HEK293 (cell line): ENCODE measurements around the gene COQ8A.

Experiments
- AEBP2 ChIP-seq: fragments of 450-650 bp; formaldehyde crosslinking; IDR thresholded peaks from 2 replicates; pipeline ENCODE4 v1.5.1; 2016; ENCODE audit warnings: missing biosample characterization, missing genetic modification characterization, borderline replicate concordance
- FEZF1 ChIP-seq: fragments of 450-650 bp; formaldehyde crosslinking; IDR thresholded peaks from 2 replicates; pipeline ENCODE4 v1.5.1; 2016; ENCODE audit warnings: missing biosample characterization, missing genetic modification characterization
- GFI1B ChIP-seq: fragments of 450-650 bp; formaldehyde crosslinking; IDR thresholded peaks from 2 replicates; pipeline ENCODE4 v1.5.1; 2016; ENCODE audit warnings: missing biosample characterization, missing genetic modification characterization
- GLIS1 ChIP-seq: fragments of 450-650 bp; formaldehyde crosslinking; IDR thresholded peaks from 2 replicates; pipeline ENCODE4 v1.5.1; 2016; ENCODE audit warnings: missing biosample characterization, missing genetic modification characterization
- GLIS2 ChIP-seq: fragments of 450-650 bp; formaldehyde crosslinking; IDR thresholded peaks from 2 replicates; pipeline ENCODE4 v1.5.1; 2016; ENCODE audit warnings: missing biosample characterization, missing genetic modification characterization
- HOXD13 ChIP-seq: sonication (generic); formaldehyde crosslinking; IDR thresholded peaks from 2 replicates; pipeline ENCODE4 v1.8.0; 2022; ENCODE audit warnings: missing genetic modification reagents, borderline replicate concordance
- OSR2 ChIP-seq: fragments of 450-650 bp; formaldehyde crosslinking; IDR thresholded peaks from 2 replicates; pipeline ENCODE4 v1.5.1; 2016; ENCODE audit warnings: missing biosample characterization, missing genetic modification characterization
- PRDM1 ChIP-seq: fragments of 450-650 bp; formaldehyde crosslinking; IDR thresholded peaks from 2 replicates; pipeline ENCODE4; 2016; ENCODE audit warnings: missing biosample characterization, missing genetic modification characterization
- PRDM10 ChIP-seq: fragments of 450-650 bp; formaldehyde crosslinking; IDR thresholded peaks from 2 replicates; pipeline ENCODE4 v1.5.1; 2016; ENCODE audit warnings: missing biosample characterization, missing genetic modification characterization
- SP7 ChIP-seq: fragments of 450-650 bp; formaldehyde crosslinking; IDR thresholded peaks from 2 replicates; pipeline ENCODE4 v1.5.1; 2016; ENCODE audit warnings: missing biosample characterization, missing genetic modification characterization
- WT1 ChIP-seq: fragments of 450-650 bp; formaldehyde crosslinking; IDR thresholded peaks from 2 replicates; pipeline ENCODE4 v1.5.1; 2016; ENCODE audit warnings: missing biosample characterization, missing genetic modification characterization
- ZBTB7A ChIP-seq: fragments of 450-650 bp; formaldehyde crosslinking; IDR thresholded peaks from 2 replicates; pipeline ENCODE4 v1.5.1; 2016; ENCODE audit warnings: low read depth, missing biosample characterization, missing genetic modification characterization
- ZFHX2 ChIP-seq: fragments of 450-650 bp; formaldehyde crosslinking; conservative IDR thresholded peaks from 2 replicates; pipeline ENCODE4 v1.5.1; 2016; ENCODE audit warnings: missing biosample characterization, missing genetic modification characterization
- ZFP69B ChIP-seq: fragments of 450-650 bp; formaldehyde crosslinking; IDR thresholded peaks from 2 replicates; pipeline ENCODE4 v1.5.1; 2016; ENCODE audit warnings: missing biosample characterization, missing genetic modification characterization
- ZNF157 ChIP-seq: fragments of 450-650 bp; formaldehyde crosslinking; IDR thresholded peaks from 2 replicates; pipeline ENCODE4 v1.5.1; 2016; ENCODE audit warnings: missing biosample characterization, missing genetic modification characterization
- ZNF169 ChIP-seq: fragments of 450-650 bp; formaldehyde crosslinking; IDR thresholded peaks from 2 replicates; pipeline ENCODE4 v1.5.1; 2016; ENCODE audit warnings: missing biosample characterization, missing genetic modification characterization
- ZNF174 ChIP-seq: fragments of 450-650 bp; formaldehyde crosslinking; IDR thresholded peaks from 2 replicates; pipeline ENCODE4 v1.5.0; 2017; ENCODE audit warnings: missing biosample characterization, mild to moderate bottlenecking, missing genetic modification characterization
- ZNF184 ChIP-seq: fragments of 450-650 bp; IDR thresholded peaks from 2 replicates; pipeline ENCODE4 v1.5.1; 2018; ENCODE audit warnings: missing biosample characterization, mild to moderate bottlenecking, missing genetic modification characterization
- ZNF23 ChIP-seq: fragments of 450-650 bp; formaldehyde crosslinking; IDR thresholded peaks from 2 replicates; pipeline ENCODE4 v1.5.1; 2016; ENCODE audit warnings: missing biosample characterization, missing genetic modification characterization, borderline replicate concordance
- ZNF280D ChIP-seq: fragments of 450-650 bp; formaldehyde crosslinking; IDR thresholded peaks from 2 replicates; pipeline ENCODE4 v1.5.1; 2016; ENCODE audit warnings: missing biosample characterization, missing genetic modification characterization
- ZNF292 ChIP-seq: fragments of 450-650 bp; formaldehyde crosslinking; IDR thresholded peaks from 2 replicates; pipeline ENCODE4 v1.5.1; 2016; ENCODE audit warnings: low read depth, missing biosample characterization, missing genetic modification characterization, borderline replicate concordance
- ZNF324 ChIP-seq: fragments of 450-650 bp; formaldehyde crosslinking; IDR thresholded peaks from 2 replicates; pipeline ENCODE4 v1.5.1; 2016; ENCODE audit warnings: missing biosample characterization, missing genetic modification characterization
- ZNF404 ChIP-seq: fragments of 450-650 bp; formaldehyde crosslinking; IDR thresholded peaks from 2 replicates; pipeline ENCODE4 v1.5.1; 2017; ENCODE audit warnings: missing biosample characterization, missing genetic modification characterization
- ZNF423 ChIP-seq: fragments of 450-650 bp; formaldehyde crosslinking; IDR thresholded peaks from 2 replicates; pipeline ENCODE4 v1.5.1; 2016; ENCODE audit warnings: missing biosample characterization, missing genetic modification characterization
- ZNF433 ChIP-seq: fragments of 450-650 bp; formaldehyde crosslinking; IDR thresholded peaks from 2 replicates; pipeline ENCODE4 v1.5.1; 2016; ENCODE audit warnings: missing biosample characterization, missing genetic modification characterization, low read depth
- ZNF473 ChIP-seq: fragments of 450-650 bp; formaldehyde crosslinking; IDR thresholded peaks from 2 replicates; pipeline ENCODE4 v1.5.1; 2017; ENCODE audit warnings: missing biosample characterization, missing genetic modification characterization
- ZNF555 ChIP-seq: fragments of 450-650 bp; formaldehyde crosslinking; conservative IDR thresholded peaks from 2 replicates; pipeline ENCODE4 v1.5.1; 2017; ENCODE audit warnings: missing biosample characterization, mild to moderate bottlenecking, missing genetic modification characterization, inconsistent platforms
- ZNF658 ChIP-seq: fragments of 450-650 bp; formaldehyde crosslinking; IDR thresholded peaks from 2 replicates; pipeline ENCODE4; 2016; ENCODE audit warnings: missing biosample characterization, missing genetic modification characterization
- ZNF677 ChIP-seq: fragments of 450-650 bp; IDR thresholded peaks from 2 replicates; pipeline ENCODE4 v1.5.0; 2018; ENCODE audit warnings: missing biosample characterization, mild to moderate bottlenecking, missing genetic modification characterization, moderate library complexity
- ZNF76 ChIP-seq: fragments of 450-650 bp; formaldehyde crosslinking; IDR thresholded peaks from 2 replicates; pipeline ENCODE4; 2016; ENCODE audit warnings: low read depth, missing biosample characterization, missing genetic modification characterization, borderline replicate concordance
- ZNF843 ChIP-seq: fragments of 450-650 bp; formaldehyde crosslinking; IDR thresholded peaks from 2 replicates; pipeline ENCODE4 v1.5.1; 2016; ENCODE audit warnings: missing biosample characterization, missing genetic modification characterization
- TF ChIP-seq, protein P1 (sequence below): fragments of 450-650 bp; formaldehyde crosslinking; IDR thresholded peaks from 2 replicates; pipeline ENCODE4 v1.5.1; 2016; ENCODE audit warnings: missing biosample characterization, missing genetic modification characterization

Gene COQ8A

GRCh38 chr1:226940029-226940805, at the start of gene COQ8A (continued):
- peak; percentile 77; the same call in 1 of the 2 replicates for TF ChIP-seq ZBTB7A (tag by site-specific recombination)
- no peak for TF ChIP-seq ZNF169 (tag by site-specific recombination)
- peak; percentile 49; the same call in 1 of the 2 replicates for TF ChIP-seq PRDM10 (tag by site-specific recombination)
- TF ChIP-seq GLIS1 (tag by site-specific recombination): peak; percentile 97
- no peak for TF ChIP-seq ZNF174
- no peak for TF ChIP-seq ZNF843 (tag by site-specific recombination)
- TF ChIP-seq PRDM1 (tag by site-specific recombination): no peak
- 0 out of 2 replicates have a peak, but pooled peaks have one; percentile 10 for TF ChIP-seq ZNF184 (tag by site-specific recombination)
- TF ChIP-seq, protein P1, sequence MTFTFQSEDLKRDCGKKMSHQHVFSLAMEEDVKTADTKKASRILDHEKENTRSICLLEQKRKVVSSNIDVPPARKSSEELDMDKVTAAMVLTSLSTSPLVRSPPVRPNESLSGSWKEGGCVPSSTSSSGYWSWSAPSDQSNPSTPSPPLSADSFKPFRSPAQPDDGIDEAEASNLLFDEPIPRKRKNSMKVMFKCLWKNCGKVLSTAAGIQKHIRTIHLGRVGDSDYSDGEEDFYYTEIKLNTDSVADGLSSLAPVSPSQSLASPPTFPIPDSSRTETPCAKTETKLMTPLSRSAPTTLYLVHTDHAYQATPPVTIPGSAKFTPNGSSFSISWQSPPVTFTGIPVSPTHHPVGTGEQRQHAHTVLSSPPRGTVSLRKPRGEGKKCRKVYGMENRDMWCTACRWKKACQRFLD: no peak
- no peak; the same call in 1 of the 2 replicates for TF ChIP-seq ZNF23 (tag by site-specific recombination)
- peak; percentile 74 for TF ChIP-seq ZFP69B (tag by site-specific recombination)
- TF ChIP-seq ZNF76 (tag by site-specific recombination): no peak; the same call in 1 of the 2 replicates
- peak; percentile 49; the same call in 1 of the 2 replicates for TF ChIP-seq ZNF423 (tag by site-specific recombination)
- no peak for TF ChIP-seq ZNF404 (tag by site-specific recombination)
- TF ChIP-seq OSR2 (tag by site-specific recombination): no peak
- peak; percentile 92; the same call in 1 of the 2 replicates for TF ChIP-seq ZNF324 (tag by site-specific recombination)
- no peak for TF ChIP-seq ZNF280D (tag by site-specific recombination)
- no peak; the same call in 1 of the 2 replicates for TF ChIP-seq SP7
- TF ChIP-seq ZFHX2 (tag by site-specific recombination): peak; percentile 99
- TF ChIP-seq ZNF292: no peak
- no peak for TF ChIP-seq GFI1B (tag by site-specific recombination)
- no peak for TF ChIP-seq ZNF433 (tag by site-specific recombination)
- no peak for TF ChIP-seq HOXD13 (CRISPR knock-in tag)
- TF ChIP-seq ZNF473: no peak
- TF ChIP-seq GLIS2 (tag by site-specific recombination): peak; percentile 97
- 0 out of 2 replicates have a peak, but pooled peaks have one; percentile 5 for TF ChIP-seq FEZF1 (tag by site-specific recombination)
- TF ChIP-seq ZNF157 (tag by site-specific recombination): no peak
- TF ChIP-seq WT1 (tag by site-specific recombination): peak; percentile 62; the same call in 1 of the 2 replicates
- no peak for TF ChIP-seq AEBP2
- TF ChIP-seq ZNF677 (tag by site-specific recombination): no peak
- TF ChIP-seq ZNF555: no peak
- no peak for TF ChIP-seq ZNF658 (tag by site-specific recombination)
